DND-41 (cell line): ENCODE measurements around the gene DHCR24.

Experiments
- ATAC-seq: fragments of 200-7000 bp; cut with Tn5 transposase; 3 replicates; pipeline ENCODE4 v1.9.1; 2021; ENCODE audit warnings: low read depth; ENCODE audit not compliant: insufficient read depth
- DNase-seq: peaks from one replicate; pipeline ENCODE4 v3.0.0-alpha.2; 2020
- H2AFZ ChIP-seq: 2 replicates; pipeline ENCODE4 v1.6.0; 2012; ENCODE audit warnings: low read depth, low read length
- H3K27ac ChIP-seq: 2 replicates; pipeline ENCODE4 v1.5.1; 2012; ENCODE audit warnings: low read length, inconsistent platforms
- H3K27me3 ChIP-seq: fragments of 200-600 bp; sonication (generic); 2 replicates; pipeline ENCODE4 v1.6.0; 2012; ENCODE audit warnings: low read length, mild to moderate bottlenecking, inconsistent platforms; ENCODE audit not compliant: insufficient read depth, poor library complexity
- H3K36me3 ChIP-seq: 2 replicates; pipeline ENCODE4 v1.5.1; 2012; ENCODE audit warnings: low read length, inconsistent platforms; ENCODE audit not compliant: insufficient read depth
- H3K4me1 ChIP-seq: 2 replicates; pipeline ENCODE4 v1.5.1; 2012; ENCODE audit warnings: mild to moderate bottlenecking, low read length; ENCODE audit not compliant: insufficient read depth
- H3K4me2 ChIP-seq: 2 replicates; pipeline ENCODE4 v1.6.0; 2012; ENCODE audit warnings: mild to moderate bottlenecking, moderate library complexity, low read length, inconsistent platforms; ENCODE audit not compliant: insufficient read depth
- H3K4me3 ChIP-seq, 2 experiments: fragments of 200-600 bp in 1 of 2; shearing (Covaris generic) in 1 of 2; 2 replicates each; pipeline ENCODE4 v1.5.1; 2012 to 2016; ENCODE audit warnings: inconsistent platforms in 2 of 2, low read length in 2 of 2, mild to moderate bottlenecking in 2 of 2, low read depth in 1 of 2, moderate library complexity in 1 of 2
- H3K79me2 ChIP-seq: 2 replicates; pipeline ENCODE4 v1.6.0; 2012; ENCODE audit warnings: low read length, inconsistent platforms; ENCODE audit not compliant: insufficient read depth
- H3K9ac ChIP-seq: 2 replicates; pipeline ENCODE4 v1.6.0; 2012; ENCODE audit warnings: low read depth, mild to moderate bottlenecking, inconsistent platforms, low read length, moderate library complexity
- H3K9me3 ChIP-seq: 2 replicates; pipeline ENCODE4 v1.5.1; 2012; ENCODE audit warnings: low read length, moderate library complexity, mild to moderate bottlenecking, inconsistent platforms; ENCODE audit not compliant: insufficient read depth, severe bottlenecking
- H4K20me1 ChIP-seq: 2 replicates; pipeline ENCODE4 v1.6.0; 2012; ENCODE audit warnings: low read length; ENCODE audit not compliant: insufficient read depth
- CTCF ChIP-seq: IDR thresholded peaks from 2 replicates; pipeline ENCODE4 v1.5.1; 2012; ENCODE audit warnings: borderline replicate concordance, low read length, moderate library complexity, mild to moderate bottlenecking; ENCODE audit not compliant: poor library complexity, severe bottlenecking; ENCODE audit errors: extremely low read depth
- EZH2 ChIP-seq: IDR thresholded peaks from 3 replicates; pipeline ENCODE4 v1.6.1; 2012; ENCODE audit warnings: borderline replicate concordance, low read depth, mild to moderate bottlenecking, moderate library complexity, low read length, inconsistent platforms; ENCODE audit not compliant: severe bottlenecking

DHCR24 gene

GRCh38 chr1:54865238-54866073 is 21.5 kb downstream of the DHCR24 start:
- Histone ChIP-seq H3K36me3 (peaks cover 95% of the 10 kb centered on the region), H3K9me3 (no peaks in the 10 kb centered on the region), H3K79me2 (peaks cover 30% of the 10 kb centered on the region), H3K4me2 (no peak overlapping the region), H2AFZ (no peak overlapping the region), H3K27me3 (no peaks in the 10 kb centered on the region), H3K4me1 (no peaks in the 10 kb centered on the region), H4K20me1 (peaks cover 45% of the 10 kb centered on the region), H3K4me3 (no peak overlapping the region), H3K9ac (no peak overlapping the region), H3K27ac (no peak overlapping the region)
- no peak for ATAC-seq
- TF ChIP-seq CTCF = no peak
- TF ChIP-seq EZH2 = no peak
- no peak for DNase-seq

- Histone ChIP-seq H3K27ac (no peak overlapping the region), H3K4me2 (no peak overlapping the region), H3K27me3 (no peaks in the 10 kb centered on the region), H3K36me3 (peaks cover 96% of the 10 kb centered on the region), H3K4me3 (no peak overlapping the region), H2AFZ (no peak overlapping the region), H3K9me3 (no peaks in the 10 kb centered on the region), H3K79me2 (peaks cover 30% of the 10 kb centered on the region), H3K4me1 (no peaks in the 10 kb centered on the region), H4K20me1 (peaks cover 53% of the 10 kb centered on the region), H3K9ac (no peak overlapping the region)
- ATAC-seq (no peak), DNase-seq (no peak)
- TF ChIP-seq EZH2 = no peak
- TF ChIP-seq CTCF = no peak
These were observed 22.4 kb downstream of the DHCR24 start for GRCh38 chr1:54864460-54865208.

GRCh38 chr1:54863267-54863665 is 23.7 kb downstream of the DHCR24 start:
- ATAC-seq = no peak
- peaks cover 30% of the 10 kb centered on the region for H3K79me2 ChIP-seq
- H4K20me1 ChIP-seq = peaks cover 53% of the 10 kb centered on the region
- TF ChIP-seq CTCF (no peak), EZH2 (no peak)
- no peak for DNase-seq
- H3K36me3 ChIP-seq = peaks cover 94% of the 10 kb centered on the region
- H3K9me3 ChIP-seq = no peaks in the 10 kb centered on the region
- H3K9ac ChIP-seq = no peak overlapping the region
- H3K27me3 ChIP-seq = no peaks in the 10 kb centered on the region
- no peak overlapping the region for H3K27ac ChIP-seq
- no peak overlapping the region for H2AFZ ChIP-seq
- H3K4me1 ChIP-seq = no peaks in the 10 kb centered on the region
- H3K4me2 ChIP-seq = no peak overlapping the region
- no peak overlapping the region for H3K4me3 ChIP-seq
